ENCODE results near the gene TTC19.

Gene TTC19

DNA sequence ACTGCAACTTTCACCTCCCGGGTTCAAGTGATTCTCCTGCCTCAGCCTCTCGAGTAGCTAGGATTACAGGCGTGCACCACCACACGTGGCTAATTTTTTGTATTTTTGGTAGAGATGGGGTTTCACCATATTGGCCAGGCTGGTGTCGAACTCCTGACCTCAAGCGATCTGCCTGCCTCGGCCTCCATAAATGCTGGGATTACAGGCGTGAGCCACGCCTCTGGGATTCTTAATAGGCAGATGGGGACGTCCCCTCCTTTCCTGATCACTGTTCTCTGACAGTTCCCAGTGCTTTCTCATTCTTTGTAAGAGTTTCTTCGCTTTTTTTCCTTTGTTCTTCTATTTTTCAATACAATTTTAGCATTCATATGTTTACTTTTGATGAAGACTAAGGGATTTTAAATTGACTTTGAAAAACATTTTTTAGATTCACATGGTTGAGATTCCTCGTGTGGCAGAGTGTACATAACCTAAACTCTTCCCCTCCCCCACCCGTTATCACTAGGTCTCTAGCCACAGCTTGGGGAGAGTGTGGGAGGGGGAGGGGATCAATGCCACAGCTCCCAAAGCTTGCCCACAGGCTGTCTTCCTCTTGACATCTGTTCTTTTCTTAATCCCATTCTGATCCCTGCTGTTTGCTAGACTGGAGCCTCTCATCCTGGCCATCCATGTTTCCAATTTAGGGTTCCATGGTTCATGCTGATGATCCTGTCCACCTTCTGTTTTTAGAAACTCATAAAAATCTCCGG is 43.7 kb upstream of the TTC19 start:
- in situ Hi-C loops (cut with HindIII; ENCODE audit: low sequenced_read_pairs): loop anchor here (5.0 kb wide), 1 partner anchor 56 kb away; no protein-coding TSS in a partner anchor

DNA sequence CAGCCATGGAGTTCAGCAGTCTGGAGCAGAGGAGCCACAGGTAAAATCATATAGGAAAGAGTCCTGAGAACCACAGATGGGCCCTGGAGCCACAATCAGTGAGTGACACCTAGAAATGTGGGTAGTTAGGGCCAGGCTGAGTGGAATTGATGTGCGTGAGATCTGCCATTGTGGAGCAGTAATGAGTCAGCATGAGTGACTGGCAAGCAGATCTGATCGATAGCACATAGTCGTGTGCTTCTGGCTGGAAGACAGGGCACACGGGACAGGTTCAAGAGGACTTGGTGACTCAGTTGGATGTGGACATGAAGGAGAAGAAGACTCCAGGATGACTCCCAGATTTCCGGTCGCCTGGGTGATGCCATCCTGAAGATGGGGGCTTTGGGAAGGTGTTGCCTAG is 42.4 kb upstream of the TTC19 start:
- no peak for DNase-seq (ENCODE audit: low read depth)
- TF ChIP-seq, protein P1, sequence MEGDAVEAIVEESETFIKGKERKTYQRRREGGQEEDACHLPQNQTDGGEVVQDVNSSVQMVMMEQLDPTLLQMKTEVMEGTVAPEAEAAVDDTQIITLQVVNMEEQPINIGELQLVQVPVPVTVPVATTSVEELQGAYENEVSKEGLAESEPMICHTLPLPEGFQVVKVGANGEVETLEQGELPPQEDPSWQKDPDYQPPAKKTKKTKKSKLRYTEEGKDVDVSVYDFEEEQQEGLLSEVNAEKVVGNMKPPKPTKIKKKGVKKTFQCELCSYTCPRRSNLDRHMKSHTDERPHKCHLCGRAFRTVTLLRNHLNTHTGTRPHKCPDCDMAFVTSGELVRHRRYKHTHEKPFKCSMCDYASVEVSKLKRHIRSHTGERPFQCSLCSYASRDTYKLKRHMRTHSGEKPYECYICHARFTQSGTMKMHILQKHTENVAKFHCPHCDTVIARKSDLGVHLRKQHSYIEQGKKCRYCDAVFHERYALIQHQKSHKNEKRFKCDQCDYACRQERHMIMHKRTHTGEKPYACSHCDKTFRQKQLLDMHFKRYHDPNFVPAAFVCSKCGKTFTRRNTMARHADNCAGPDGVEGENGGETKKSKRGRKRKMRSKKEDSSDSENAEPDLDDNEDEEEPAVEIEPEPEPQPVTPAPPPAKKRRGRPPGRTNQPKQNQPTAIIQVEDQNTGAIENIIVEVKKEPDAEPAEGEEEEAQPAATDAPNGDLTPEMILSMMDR (IDR thresholded peaks at IDR 0.05; ENCODE audit: low read depth, low read length, missing control alignments): no peak
- H3K4me3 ChIP-seq (ENCODE audit: low read depth, low read length): no peak overlapping the region
- in situ Hi-C loops (cut with HindIII; ENCODE audit: low sequenced_read_pairs): loop anchor here (5.0 kb wide), 1 partner anchor 55 kb away; no protein-coding TSS in a partner anchor

More for the DNA sequence above, 43.7 kb upstream of the TTC19 start:
- H3K4me3 ChIP-seq (ENCODE audit: low read depth, low read length): no peak overlapping the region
- DNase-seq (ENCODE audit: low read depth): no peak
- TF ChIP-seq, protein P1 (IDR thresholded peaks at IDR 0.05; ENCODE audit: low read depth, low read length, missing control alignments): no peak

DNA sequence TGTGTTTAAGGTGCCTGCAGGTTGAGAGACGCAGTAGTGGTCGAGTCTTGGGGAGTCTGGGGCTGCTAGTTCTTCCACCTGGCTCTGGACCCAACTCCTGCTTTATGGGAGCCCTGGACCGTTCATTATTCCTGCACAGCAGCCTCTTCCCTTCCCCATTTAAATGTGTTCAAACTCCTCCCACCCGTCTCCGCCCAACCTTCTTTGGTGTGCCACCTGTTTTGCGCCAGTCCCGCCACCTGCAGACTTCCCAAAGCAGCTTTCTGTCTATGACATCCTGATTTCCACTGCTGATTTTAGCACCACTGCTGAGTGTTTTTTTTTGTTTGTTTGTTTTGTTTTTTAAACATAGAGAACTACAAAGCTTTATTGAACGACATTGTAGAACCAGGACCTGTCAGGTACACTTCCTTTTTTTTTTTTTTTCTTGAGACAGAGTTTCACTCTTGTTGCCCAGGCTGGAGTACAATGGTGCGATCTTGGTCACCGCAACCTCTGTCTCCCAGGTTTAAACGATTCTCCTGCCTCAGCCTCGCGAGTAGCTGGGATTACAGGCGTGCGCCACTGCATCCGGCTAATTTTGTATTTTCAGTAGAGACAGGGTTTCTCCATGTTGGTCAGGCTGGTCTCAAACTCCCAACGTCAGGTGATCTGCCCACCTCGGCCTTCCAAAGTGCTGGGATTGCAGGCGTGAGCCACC is 41.9 kb upstream of the TTC19 start:
- in situ Hi-C loops (cut with HindIII; ENCODE audit: low sequenced_read_pairs): loop anchor here (5.0 kb wide), 1 partner anchor 55 kb away; no protein-coding TSS in a partner anchor
- DNase-seq (ENCODE audit: low read depth): no peak
- H3K4me3 ChIP-seq (ENCODE audit: low read depth, low read length): no peak overlapping the region
- TF ChIP-seq, protein P1 (IDR thresholded peaks at IDR 0.05; ENCODE audit: low read depth, low read length, missing control alignments): no peak

DNA sequence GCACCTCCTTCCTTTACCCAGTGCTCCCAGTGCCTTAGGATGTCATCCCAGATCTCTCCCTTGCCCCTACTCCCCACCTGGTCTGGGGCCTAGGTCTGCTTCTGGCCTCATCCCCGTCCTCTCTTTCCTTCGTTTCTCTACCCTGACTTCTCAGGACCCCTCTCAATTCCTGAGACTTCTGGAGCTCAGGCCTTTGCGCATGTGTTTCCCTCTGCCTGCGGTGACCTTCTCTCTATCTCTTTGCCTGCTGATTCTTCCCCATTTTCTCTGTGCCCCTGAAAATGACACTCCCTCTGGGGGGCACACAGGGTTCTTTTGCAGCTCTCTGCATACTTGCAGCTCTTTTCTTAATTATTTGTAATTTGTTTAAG is 41.2 kb upstream of the TTC19 start:
- no peak overlapping the region for H3K4me3 ChIP-seq (ENCODE audit: low read depth, low read length)
- no peak for DNase-seq (ENCODE audit: low read depth)
- TF ChIP-seq, protein P1 (IDR thresholded peaks at IDR 0.05; ENCODE audit: low read depth, low read length, missing control alignments): no peak
- in situ Hi-C loops (cut with HindIII; ENCODE audit: low sequenced_read_pairs): loop anchor here (5.0 kb wide), 1 partner anchor 54 kb away; no protein-coding TSS in a partner anchor

DNA sequence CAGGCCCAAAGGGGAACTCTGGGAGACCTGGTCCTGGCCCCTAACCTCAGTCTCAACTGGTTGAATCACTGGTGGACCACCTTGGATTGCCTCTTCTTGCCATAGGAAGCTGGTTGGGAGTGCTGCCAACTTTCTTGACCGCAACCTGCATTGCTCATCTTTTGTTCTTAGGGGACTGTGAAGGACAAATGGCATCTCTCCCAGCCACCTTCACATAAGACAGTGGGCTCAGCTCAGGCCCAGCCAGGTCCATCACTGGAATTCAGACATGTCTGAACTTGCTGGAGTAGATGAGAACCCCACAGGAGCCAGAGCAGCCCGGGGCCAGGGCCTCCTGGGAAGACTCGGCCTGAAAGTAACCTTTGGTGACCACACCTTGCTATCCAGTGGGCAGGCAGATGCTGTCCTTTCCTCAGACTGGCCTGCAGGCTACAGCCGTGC is 35.9 kb upstream of the TTC19 start:
- no peak overlapping the region for H3K4me3 ChIP-seq (ENCODE audit: low read depth, low read length)
- TF ChIP-seq, protein P1 (IDR thresholded peaks at IDR 0.05; ENCODE audit: low read depth, low read length, missing control alignments): no peak
- in situ Hi-C loops (cut with HindIII; ENCODE audit: low sequenced_read_pairs): no loop called here
- DNase-seq (ENCODE audit: low read depth): peak; percentile 75

DNA sequence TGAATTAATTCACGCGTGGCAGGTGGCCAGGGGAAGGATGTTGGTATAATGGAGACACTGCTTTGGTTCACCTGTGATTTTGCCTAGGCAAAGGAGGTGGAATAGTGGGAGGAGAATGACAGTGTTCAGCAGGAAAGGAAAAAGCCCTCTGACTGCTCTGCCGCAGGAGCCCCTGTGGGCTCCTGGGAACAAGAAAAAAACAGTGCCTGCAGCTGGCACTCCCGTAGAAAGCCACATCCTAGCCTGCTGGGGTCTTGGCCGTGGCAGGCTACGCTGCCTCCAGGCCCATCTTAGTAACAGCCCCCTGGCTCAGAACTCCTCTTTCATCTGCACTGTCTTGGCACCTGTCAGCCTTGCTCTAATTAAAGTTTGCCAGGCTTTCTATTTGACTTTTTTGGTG is 34.1 kb upstream of the TTC19 start:
- H3K4me3 ChIP-seq (ENCODE audit: low read depth, low read length): no peak overlapping the region

More for the DNA sequence above, 34.1 kb upstream of the TTC19 start:
- in situ Hi-C loops (cut with HindIII; ENCODE audit: low sequenced_read_pairs): no loop called here
- no peak for DNase-seq (ENCODE audit: low read depth)
- TF ChIP-seq, protein P1 (IDR thresholded peaks at IDR 0.05; ENCODE audit: low read depth, low read length, missing control alignments): no peak
